OCI-LY7 (cell line): ENCODE results near the gene WASF2. TPM values are rescaled to one million over a fixed set of nuclear protein-coding genes. Genes with fewer than 3 reads are reported as not detected.

Experiments
- BruUV-seq: library from RNA; stranded (reverse); fragments of 400-500 nt; replicated peaks from 2 replicates; lab custom pipeline; 2021; lab: Mats Ljungman, UMichigan
- CTCF ChIA-PET: fragments of 300-600 bp; sonication (Branson Sonifier 250); formaldehyde crosslinking; loops from one replicate; lab custom pipeline; 2022; ENCODE audit warnings: antibody characterized with exemption; ENCODE audit not compliant: unreplicated experiment; lab: Charles Lee
- POLR2A ChIA-PET: fragments of 300-600 bp; sonication (Branson Sonifier 250); formaldehyde crosslinking; loops from one replicate; lab custom pipeline; 2022; ENCODE audit warnings: antibody characterized with exemption; lab: Charles Lee
- DNase-seq: peaks from one replicate; pipeline ENCODE4 v3.0.0-alpha.2; 2015; ENCODE audit warnings: low spot score
- H2AFZ ChIP-seq: fragments of 200-600 bp; sonication (generic), shearing (Covaris generic); 2 replicates; pipeline ENCODE4 v1.6.1; 2014; ENCODE audit warnings: mild to moderate bottlenecking, antibody characterized with exemption, low read length, moderate library complexity
- H3K27ac ChIP-seq: fragments of 200-600 bp; sonication (generic); 2 replicates; pipeline ENCODE4 v1.5.1; 2014; ENCODE audit warnings: mixed run types, low read depth, mild to moderate bottlenecking, moderate library complexity, low read length, inconsistent platforms; ENCODE audit not compliant: poor library complexity, severe bottlenecking
- H3K36me3 ChIP-seq: fragments of 200-600 bp; sonication (generic); 2 replicates; pipeline ENCODE4 v1.6.1; 2014; ENCODE audit warnings: mild to moderate bottlenecking, antibody characterized with exemption, low read length, moderate library complexity, mixed read lengths; ENCODE audit not compliant: insufficient read depth
- H3K4me1 ChIP-seq: fragments of 200-600 bp; sonication (generic); 2 replicates; pipeline ENCODE4 v1.5.1; 2014; ENCODE audit warnings: mild to moderate bottlenecking, low read length; ENCODE audit not compliant: insufficient read depth, poor library complexity, severe bottlenecking
- H3K4me2 ChIP-seq: fragments of 200-600 bp; sonication (generic); 2 replicates; pipeline ENCODE4 v1.6.1; 2014; ENCODE audit warnings: mild to moderate bottlenecking, low read length
- H3K4me3 ChIP-seq: fragments of 200-600 bp; sonication (generic); 2 replicates; pipeline ENCODE4 v1.5.1; 2014; ENCODE audit warnings: mild to moderate bottlenecking, low read depth, low read length; ENCODE audit not compliant: poor library complexity, severe bottlenecking
- H3K79me2 ChIP-seq: fragments of 200-600 bp; sonication (generic); 2 replicates; pipeline ENCODE4 v1.6.1; 2016; ENCODE audit warnings: low read depth, mild to moderate bottlenecking, low read length, moderate library complexity, mixed read lengths; ENCODE audit not compliant: insufficient read depth
- H3K9me2 ChIP-seq: fragments of 200-600 bp; sonication (generic); 2 replicates; pipeline ENCODE4 v1.6.1; 2016; ENCODE audit warnings: mild to moderate bottlenecking, low read length, mixed read lengths; ENCODE audit not compliant: insufficient read depth
- H3K9me3 ChIP-seq: fragments of 200-600 bp; sonication (generic); 2 replicates; pipeline ENCODE4 v1.6.1; 2014; ENCODE audit warnings: mild to moderate bottlenecking, mixed run types, low read length, mixed read lengths
- H4K20me1 ChIP-seq: fragments of 200-600 bp; sonication (generic); 2 replicates; pipeline ENCODE4 v1.6.1; 2014; ENCODE audit warnings: mild to moderate bottlenecking, antibody characterized with exemption, low read length, moderate library complexity, mixed read lengths; ENCODE audit not compliant: insufficient read depth
- CTCF ChIP-seq: fragments of 200-600 bp; sonication (generic); conservative IDR thresholded peaks from 2 replicates; pipeline ENCODE4 v1.5.1; 2014; ENCODE audit warnings: mild to moderate bottlenecking, antibody characterized with exemption, low read length, moderate library complexity, mixed read lengths
- EZH2phosphoT487 ChIP-seq: fragments of 200-600 bp; sonication (generic); IDR thresholded peaks from 2 replicates; pipeline ENCODE4 v1.6.1; 2018; ENCODE audit warnings: low read depth, borderline replicate concordance, mild to moderate bottlenecking, mixed run types, antibody characterized with exemption, low read length, moderate library complexity, mixed read lengths
- intact Hi-C: fragments of 100-400 bp; cut with micrococcal nuclease; formaldehyde crosslinking; loops from one replicate; pipeline ENCODE4 v1.10.0; 2022; ENCODE audit not compliant: unreplicated experiment
- total RNA-seq, 2 experiments: library from RNA; depleted of rRNA in 1 of 2; stranded (reverse); fragments of >200 nt in 1 of 2; shearing (Covaris generic) in 1 of 2; gene quantifications; 2 replicates each; pipeline ENCODE4 v1.2.3, GENCODE V29; 2014 to 2022

WASF2 gene
- total RNA-seq, 2 experiments from 2014 or later: 26.9 to 106 TPM

GRCh38 chr1:27368869-27369582, 120.9 kb downstream of the WASF2 start:
- BruUV-seq: no TSS peak
- ChIA-PET CTCF (no interaction called here), POLR2A (no interaction called here)
- Histone ChIP-seq H3K9me3 (no peaks in the 10 kb centered on the region), H3K4me2 (no peak overlapping the region), H2AFZ (no peak overlapping the region), H3K4me1 (peaks cover 22% of the 10 kb centered on the region), H3K9me2 (no peaks in the 10 kb centered on the region), H3K79me2 (no peaks in the 10 kb centered on the region), H3K4me3 (no peak overlapping the region), H3K27ac (no peak overlapping the region), H4K20me1 (no peaks in the 10 kb centered on the region), H3K36me3 (no peaks in the 10 kb centered on the region)
- intact Hi-C loops: no loop called here
- no peak for DNase-seq
- TF ChIP-seq EZH2phosphoT487 (no peak), CTCF (0 out of 2 replicates have a peak, but pooled peaks have one; percentile 17)

- DNase-seq: no peak
- Histone ChIP-seq H3K4me1 (peaks cover 22% of the 10 kb centered on the region), H3K4me3 (no peak overlapping the region), H3K9me3 (no peaks in the 10 kb centered on the region), H3K9me2 (no peaks in the 10 kb centered on the region), H4K20me1 (no peaks in the 10 kb centered on the region), H2AFZ (no peak overlapping the region), H3K79me2 (no peaks in the 10 kb centered on the region), H3K36me3 (no peaks in the 10 kb centered on the region), H3K27ac (no peak overlapping the region), H3K4me2 (no peak overlapping the region)
- no TSS peak for BruUV-seq
- intact Hi-C loops: no loop called here
- ChIA-PET CTCF (interaction anchor here (0.7 kb wide), 1 partner anchor 169 kb away, joined by 3 read pairs; no protein-coding TSS in a partner anchor), POLR2A (no interaction called here)
- TF ChIP-seq CTCF (no peak), EZH2phosphoT487 (no peak)
Observed at GRCh38 chr1:27367160-27367650, 122.8 kb downstream of the WASF2 start.
